GM10266 (cell line): ENCODE measurements around the gene SUGCT.

Source experiments
- DNase-seq: peaks from one replicate; pipeline ENCODE4 v3.0.0; 2012; ENCODE audit errors: extremely low spot score
- TF ChIP-seq, protein P1 (sequence below): IDR thresholded peaks from 2 replicates; pipeline ENCODE4 v1.5.1; 2012; ENCODE audit warnings: mild to moderate bottlenecking, low read depth; ENCODE audit not compliant: control insufficient read depth, insufficient read depth; ENCODE audit errors: missing control alignments

Gene SUGCT

DNA sequence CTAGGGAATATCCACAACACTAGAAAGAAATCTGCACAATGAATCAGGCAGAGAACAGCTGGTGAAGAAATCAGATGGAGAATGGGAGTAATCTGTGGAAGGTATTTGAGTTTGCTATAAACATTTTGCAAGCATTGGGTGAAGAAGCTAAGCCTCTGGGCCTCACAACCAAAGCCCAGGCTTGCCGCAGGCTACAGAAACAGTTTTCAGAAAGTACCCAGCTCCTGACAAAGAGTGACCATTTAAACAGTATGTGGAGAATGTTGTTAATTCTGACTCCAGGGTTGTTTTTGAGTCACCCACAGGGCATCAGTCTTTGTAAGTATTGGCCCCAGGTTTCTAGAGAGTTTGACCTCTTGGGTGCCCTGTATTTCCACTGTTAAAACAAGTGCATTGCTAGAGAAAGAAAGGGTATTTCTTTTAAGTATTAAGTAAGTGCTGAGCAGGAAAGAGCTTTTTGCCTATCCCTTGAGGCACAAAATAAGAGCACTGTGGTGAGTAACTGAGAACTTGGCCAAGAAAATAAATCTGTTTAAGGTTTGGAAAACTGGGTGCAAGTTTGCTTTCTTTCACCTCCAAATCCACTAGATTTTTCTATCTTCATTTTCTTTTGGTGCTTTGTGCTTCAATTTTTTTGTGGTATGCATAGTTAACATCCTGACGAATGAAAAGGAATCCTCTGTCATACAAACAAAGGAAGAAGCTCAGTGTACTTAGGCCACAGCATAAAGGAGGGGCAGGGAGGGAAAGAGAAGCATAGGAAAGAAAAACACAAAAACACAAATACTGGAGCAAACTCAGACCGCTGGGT lies 691.8 kb downstream of the SUGCT start:
- DNase-seq = no peak
- TF ChIP-seq, protein P1, sequence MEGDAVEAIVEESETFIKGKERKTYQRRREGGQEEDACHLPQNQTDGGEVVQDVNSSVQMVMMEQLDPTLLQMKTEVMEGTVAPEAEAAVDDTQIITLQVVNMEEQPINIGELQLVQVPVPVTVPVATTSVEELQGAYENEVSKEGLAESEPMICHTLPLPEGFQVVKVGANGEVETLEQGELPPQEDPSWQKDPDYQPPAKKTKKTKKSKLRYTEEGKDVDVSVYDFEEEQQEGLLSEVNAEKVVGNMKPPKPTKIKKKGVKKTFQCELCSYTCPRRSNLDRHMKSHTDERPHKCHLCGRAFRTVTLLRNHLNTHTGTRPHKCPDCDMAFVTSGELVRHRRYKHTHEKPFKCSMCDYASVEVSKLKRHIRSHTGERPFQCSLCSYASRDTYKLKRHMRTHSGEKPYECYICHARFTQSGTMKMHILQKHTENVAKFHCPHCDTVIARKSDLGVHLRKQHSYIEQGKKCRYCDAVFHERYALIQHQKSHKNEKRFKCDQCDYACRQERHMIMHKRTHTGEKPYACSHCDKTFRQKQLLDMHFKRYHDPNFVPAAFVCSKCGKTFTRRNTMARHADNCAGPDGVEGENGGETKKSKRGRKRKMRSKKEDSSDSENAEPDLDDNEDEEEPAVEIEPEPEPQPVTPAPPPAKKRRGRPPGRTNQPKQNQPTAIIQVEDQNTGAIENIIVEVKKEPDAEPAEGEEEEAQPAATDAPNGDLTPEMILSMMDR = no peak

DNA sequence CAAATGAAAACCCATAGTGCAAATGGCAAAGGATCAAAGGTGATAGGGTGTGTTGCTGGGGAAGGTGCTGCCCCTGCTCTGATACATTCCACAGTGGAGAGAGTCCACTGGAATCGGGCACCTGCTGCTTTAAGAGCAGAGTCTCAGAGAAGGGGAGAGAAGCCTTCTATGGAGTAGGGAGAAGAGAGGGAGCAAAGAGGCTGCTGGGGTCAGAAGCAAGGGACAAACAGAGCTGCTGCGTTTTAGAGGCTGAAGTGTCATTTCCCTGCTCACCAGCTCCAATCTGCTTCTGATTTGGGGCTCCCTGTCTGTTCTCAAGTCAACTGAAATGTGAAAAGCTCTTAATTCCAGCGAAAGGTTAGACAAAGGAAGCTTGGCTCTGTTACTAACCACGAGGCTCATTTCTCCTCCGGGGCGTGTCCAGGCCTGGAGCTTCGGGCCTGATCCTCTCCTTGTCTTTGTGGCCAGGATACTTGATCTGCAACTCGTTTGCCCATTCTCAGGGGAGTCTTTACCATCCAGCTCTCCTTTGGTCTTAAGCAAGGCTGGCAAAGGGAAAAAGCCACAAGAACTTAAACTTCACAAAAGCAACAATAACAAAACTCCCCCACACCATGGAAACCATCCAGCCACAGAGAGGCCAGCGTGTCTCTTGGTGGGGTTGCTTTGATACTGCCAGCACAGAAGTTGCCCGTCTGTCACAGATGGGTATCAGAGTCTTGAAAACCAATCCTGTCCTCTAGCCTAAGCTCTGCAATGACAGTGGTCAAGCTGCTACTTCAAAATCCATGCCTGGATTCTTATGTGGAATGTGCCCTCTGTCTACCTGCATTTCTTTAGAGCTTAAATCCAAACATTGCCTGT lies 692.6 kb downstream of the SUGCT start:
- TF ChIP-seq, protein P1 = no peak

DNA sequence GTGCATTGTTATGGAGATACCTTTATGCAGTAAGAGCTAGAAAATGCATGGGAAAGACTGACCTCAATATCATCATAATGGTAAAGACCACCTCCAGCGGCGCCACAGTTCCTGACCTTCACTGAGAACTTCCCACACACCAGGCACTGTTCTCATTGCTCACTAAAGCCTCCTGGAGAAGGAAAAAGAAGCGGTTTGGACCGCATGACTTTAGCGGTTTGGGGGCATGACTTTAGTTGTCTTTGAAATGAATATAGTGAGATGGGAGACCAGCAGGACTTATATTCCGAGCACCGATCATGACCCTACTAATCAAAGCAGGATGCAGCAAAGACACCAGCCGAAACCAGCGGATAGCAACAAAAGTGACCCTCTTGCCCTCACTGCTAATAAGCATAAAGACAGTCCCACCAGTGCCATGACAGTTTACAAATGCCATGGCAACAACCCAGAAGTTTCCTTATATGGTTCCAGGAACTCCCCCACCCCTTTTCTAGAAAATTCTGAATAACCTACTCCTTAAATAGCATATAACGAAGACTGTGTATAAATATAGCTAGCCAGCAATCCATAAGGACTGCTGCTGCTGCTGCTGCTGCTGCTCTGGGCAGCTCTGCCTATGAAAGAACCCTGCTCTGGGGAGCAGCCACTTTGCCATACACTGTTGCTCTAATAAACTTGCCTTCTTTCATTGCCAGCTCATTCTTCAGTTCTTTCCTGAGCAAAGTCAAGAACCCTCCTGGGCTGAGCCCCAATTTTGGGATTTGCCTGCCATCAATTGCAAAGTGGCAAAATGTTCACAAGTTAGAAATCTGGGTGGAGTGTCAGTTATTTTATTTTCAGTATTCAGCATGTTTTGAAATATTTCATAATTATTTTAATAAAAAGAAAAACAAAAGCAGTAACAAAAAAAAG lies 694.1 kb downstream of the SUGCT start:
- TF ChIP-seq, protein P1 = no peak
- no peak for DNase-seq

More for the DNA sequence above, 692.6 kb downstream of the SUGCT start:
- no peak for DNase-seq

DNA sequence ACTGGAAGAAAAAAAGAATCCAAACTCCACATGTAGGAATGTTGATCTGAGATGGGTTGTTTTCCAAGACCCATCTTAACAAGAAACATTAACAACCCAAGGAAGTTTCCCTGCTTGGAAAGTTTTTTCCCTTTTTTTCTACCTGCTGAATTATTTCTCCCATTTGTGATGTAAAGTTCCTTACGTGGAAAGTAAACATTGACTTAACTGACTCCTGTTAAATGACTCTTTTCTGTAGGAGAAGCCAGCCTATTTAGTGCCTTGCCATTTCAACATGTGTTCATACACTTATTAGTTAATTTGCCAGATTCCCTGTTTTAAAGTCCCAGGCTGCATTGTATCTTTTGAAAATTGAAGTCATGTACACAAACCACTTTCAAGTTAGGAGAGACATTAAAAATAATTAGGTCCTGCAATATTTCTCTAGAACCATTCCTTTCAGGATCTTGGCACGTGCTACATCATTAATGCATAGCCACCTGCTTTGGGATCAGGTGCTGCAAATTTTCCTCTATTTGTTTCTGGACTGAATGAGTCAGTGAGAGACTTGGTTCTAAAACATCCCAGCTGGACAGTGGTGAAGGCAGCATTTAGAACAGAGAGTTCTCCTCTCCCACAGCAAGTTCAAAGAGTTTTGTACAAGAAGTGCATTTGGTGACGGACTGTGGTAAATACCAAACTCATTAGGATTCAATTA lies 698.5 kb downstream of the SUGCT start:
- TF ChIP-seq, protein P1 = no peak
- DNase-seq = no peak

DNA sequence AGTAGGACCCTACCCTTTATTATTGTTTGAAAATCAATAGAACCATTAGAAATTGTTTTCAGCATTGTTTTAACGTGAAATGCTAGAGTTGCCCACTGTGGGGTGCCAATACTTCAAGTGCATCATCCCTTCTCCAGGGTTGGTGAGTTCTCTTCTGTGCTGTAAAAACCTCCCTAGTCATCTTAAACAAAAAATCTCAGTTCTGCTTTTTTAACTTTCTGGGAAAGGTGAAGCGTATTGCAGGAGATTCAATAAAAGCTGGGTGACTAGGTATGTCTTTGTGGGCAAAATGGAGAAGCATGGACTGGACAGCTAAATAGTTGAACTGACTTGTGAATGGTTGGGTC lies 699.1 kb downstream of the SUGCT start:
- no peak for DNase-seq
- TF ChIP-seq, protein P1 = no peak

DNA sequence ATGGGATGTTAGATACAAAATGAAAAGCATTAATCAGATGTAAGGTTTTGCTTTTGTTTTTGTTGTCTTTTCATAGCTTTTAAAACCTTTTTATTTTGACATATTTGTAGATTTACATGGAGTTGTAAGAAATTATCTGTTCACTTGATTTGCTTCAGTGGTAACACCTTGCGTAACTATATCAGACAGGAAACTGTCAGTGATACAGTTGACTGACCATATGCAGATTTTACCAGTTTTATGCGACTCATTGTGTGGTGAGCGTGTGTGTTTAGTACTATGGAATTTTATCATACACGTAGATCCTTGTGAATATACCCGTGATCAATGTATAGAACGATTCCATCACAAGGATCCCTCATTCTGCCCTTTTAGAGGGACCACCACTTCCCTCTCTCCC lies 701.4 kb downstream of the SUGCT start:
- no peak for DNase-seq

More for the DNA sequence above, 701.4 kb downstream of the SUGCT start:
- TF ChIP-seq, protein P1 = no peak
